Fibroblast of upper back skin (primary cell): ENCODE measurements around the gene MAGOH.
"Not testable (repeated sequence)": the region's sequence is repeated elsewhere in the genome, so short reads cannot be mapped to it uniquely, and the experiment has no call there.

Experiments
- DNase-seq: peaks from one replicate; pipeline ENCODE4 v3.0.0-alpha.2; 2013

The MAGOH gene

DNA sequence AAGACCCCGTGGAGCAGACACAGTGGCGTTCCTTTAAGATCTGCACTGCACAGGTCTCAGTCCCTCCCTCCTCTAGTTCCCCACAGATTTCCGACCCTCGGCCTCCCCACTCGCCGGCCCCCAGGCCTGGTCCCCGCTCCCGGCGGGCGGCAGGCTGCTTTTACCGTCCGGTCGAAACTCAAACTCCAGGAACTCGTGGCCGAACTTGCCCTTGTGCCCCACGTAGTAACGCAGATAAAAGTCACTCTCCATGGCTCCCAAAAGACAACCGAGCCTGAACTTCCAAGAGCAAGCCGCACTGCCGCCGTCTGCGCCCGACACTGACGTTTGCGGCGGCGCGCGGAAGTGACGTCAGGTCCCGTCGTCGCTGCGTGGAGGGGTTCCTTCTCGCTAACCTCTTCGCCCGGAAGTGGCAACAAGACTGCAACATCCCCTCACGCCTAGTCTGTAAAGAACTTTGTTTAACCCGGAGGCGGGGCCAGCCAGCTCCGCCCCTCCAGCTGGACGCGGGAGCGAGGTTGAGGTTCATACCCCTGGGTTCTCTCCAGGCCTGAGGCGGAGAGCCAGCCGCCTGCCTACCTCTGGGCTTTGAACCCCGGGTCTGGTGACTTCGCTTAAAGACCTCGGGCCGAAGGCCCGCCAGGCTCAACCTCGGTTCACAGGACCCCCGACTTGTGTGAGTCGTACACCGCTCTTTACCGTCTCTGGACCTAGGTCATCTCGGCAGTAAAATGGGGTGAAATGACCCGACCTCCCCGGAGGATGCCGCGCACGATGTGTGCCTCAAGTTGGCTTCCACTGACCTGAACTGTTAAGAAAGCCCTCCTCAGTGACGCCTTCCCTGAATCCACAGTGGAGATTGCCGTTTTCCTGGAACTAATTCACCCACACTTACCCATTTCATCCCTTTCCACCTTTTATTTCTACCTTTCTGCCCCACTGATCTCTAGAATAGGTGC lies at the start of gene MAGOH:
TSS of gene MAGOH (minus strand) at position 322 of the 959 bp plus-strand sequence. CDS start at position 252, 70 bp downstream.
- DNase-seq: peak; percentile 97

DNA sequence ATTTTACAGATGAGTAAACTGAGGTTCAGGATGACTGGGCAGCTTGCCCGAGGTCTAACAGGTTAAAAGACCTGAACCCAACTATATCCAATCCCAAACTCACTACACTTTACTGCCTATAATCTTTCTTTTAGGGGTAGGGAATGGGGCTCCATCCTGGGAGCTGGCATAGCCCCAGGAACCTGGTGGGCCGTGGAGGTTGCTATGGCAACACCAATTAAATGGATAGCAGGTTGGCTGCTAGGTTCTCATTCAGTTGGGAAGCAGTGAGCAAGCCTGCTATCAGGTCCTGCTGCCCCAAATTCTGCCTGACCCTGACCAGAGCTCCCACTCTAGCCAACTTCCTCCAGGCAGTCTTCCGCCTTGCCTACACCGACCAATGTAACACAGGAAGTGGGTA lies 48.6 kb upstream of the MAGOH start:
- DNase-seq: no peak

DNA sequence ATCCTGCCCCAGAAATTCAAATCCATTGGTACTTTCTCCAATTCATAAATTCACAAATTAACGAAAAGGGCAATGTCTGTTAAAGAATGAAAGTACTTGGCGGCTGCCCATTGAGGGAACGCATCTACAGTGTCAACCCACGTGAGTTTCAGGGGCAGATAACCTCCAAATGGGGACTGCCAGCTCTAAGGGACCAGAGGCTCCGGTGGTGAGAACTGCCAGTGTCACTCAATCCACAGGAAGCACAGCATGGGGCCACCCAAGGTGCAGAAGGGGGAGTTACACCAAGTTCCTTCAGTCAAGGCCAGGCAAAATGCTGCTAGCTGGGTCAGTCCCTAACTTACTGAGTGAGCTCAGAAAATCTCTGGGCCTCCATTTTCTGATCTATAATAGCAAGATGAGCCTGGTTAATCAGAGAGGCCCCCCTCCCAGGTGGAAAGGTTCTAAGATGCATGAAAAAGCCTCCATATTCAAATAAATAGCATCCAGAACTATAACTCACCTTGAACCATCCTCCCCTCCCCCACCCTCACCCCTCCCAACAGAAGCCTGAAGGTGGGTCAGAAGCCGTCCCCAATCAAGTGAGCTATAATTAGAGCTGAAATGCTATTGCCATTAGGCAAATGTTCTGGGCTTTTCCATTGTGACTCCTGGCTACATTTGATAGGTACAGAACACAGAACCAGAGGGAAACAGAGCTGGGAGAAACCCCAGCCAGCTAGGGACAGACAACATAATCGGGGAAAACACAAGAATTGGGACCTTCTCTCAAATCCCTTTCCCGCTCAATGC lies 47.8 kb upstream of the MAGOH start:
- DNase-seq: no peak

DNA sequence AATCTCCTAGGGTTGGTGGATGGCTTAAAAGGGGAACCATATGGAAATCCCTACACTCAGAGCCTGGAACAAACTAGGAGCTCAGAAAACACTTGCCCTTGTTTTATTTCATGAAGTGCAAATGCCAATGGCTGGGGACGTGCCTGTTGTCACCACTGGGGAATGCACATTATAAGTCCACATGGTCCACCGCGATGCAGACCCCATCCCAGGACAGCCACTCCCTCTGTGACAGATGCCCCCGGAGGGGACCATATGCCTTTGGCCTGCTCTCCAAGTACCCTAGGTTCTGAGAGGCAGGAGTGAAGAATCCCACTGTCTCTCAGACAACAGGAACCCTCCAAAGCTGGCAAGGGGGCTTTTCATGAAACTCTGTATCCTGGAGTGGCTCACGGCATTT lies 47.2 kb upstream of the MAGOH start:
- DNase-seq: no peak

DNA sequence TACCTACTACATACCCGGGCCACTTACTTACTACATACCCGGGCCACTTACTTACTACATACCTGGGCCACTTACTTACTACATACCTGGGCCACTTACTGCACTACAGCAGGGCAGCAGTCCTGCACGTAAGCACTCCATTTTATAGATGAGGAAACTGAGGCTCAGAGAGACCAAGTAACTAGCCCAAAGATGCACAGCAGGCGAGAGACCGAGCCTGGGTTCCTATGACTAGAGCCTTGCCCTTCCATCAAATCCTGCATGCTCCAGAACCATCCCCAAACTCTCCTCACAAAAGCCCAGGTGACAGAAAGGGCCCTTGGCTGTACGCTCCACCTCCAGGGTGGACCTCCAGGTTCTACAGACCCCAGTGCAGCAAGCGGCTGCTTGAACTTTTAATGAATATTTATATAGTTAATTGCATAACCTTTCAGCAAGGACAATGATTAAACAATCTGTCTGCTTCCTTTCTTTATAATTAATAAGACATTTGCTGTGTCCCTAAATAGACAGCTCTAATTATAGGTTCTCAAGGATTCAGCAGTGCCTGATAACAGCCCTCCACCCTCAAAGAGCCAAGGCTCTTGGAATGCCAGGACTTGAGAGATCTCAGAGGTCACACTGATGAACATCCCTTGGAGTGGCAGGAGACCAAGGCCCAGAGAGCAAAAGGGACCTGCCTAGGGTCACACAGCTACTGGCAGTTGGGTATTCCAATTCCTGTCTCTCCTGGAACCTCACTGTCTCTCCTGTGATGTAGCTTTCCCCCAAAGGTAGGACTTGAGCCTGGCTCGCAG lies 46.1 kb upstream of the MAGOH start:
- no peak for DNase-seq

DNA sequence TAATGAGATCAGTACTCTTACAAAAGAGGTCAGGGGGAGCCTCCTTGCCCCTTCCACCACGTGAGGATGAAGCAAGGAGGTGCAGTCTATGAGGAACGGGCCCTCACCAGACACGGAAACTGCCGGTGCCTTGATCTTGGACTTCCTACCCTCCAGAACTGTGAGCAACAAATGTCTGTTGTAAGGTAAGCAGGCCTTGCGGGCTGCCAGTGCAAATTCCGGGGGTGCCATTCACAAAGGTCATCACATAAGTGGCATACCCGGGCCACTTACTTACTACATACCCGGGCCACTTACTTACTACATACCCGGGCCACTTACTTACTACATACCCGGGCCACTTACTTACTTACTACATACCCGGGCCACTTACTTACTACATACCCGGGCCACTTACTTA lies 44.8 kb upstream of the MAGOH start:
- not testable (repeated sequence) for DNase-seq

DNA sequence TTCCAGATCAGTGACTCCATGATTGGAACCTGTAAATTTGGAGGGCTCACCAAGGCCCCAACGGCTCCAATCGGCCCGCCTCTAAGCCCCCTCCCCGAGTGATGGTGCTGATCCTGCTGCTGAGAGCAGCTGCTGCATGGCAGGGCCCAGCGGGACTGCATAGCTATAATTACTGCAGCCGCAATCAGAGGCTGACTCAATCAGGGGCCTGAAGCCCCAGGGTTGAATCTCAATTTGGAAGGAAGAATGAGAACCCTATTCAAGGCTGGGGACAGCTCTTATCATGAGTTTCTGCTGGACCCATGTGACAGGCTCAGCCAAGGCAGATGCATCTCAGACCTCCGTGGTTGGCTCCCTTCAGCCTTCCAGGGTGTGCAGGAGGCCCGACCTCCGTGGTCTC lies 42.8 kb upstream of the MAGOH start:
- no peak for DNase-seq

DNA sequence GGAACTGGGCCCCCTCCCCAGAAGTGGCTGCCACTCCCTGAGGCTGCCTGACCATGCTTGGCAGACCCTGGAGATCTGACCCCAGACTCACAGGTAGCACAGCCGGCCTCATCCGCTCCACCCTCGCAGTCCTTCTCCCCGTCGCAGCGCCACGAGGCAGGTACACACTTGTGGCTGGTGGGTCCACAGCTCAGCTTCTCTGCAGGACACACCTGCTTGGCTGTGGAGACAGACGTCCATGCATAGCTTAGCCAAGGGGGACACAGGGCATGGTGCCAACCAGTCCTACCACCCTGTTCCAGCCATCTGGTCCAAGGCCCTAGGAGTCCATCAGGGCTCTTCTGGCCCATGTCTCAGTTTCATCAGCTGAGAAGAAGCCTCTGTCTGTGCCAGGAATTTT lies 42.2 kb upstream of the MAGOH start:
- no peak for DNase-seq

DNA sequence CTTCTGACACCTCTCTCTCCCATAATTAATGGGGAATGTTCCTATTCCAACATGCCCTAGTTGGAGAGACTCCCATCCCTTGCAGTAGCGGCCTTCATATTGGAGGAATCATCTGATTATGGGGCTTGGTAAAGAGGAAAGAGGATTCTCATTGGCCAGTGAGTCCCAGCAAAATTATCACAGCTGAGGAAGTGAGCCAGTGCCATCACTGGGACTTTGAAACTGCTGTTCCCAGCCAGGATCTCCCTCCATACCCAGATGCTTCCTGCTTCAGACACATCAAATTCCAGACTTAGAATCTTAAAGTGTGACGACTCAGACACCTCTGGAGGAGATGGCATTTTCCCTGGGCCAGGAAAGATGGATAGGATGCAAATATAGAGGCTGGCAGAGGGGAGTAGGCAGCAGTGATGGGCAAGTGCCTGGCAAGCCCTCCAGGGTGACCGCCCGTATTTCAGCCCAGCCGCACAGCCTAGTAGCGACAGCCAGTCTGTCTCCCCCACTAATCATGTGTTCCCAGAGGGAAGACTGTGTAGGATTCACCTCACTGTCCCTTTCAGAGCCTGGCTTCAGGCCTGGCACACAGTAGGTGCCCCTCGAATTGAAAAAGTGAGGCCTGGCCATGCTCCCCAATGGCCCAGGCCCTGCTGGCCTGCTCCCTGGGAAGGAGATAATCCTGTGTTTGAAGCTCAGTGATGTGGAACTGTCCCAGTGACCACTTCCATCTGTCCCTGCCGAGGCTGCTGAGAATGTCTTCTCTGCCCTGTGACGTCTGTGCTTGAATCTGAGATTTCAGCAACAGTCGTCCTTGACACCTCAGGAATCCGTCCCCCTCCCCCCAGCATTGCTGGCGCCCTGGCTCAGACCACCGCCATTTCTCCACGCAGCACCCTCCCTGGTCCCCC lies 41.2 kb upstream of the MAGOH start:
- no peak for DNase-seq

DNA sequence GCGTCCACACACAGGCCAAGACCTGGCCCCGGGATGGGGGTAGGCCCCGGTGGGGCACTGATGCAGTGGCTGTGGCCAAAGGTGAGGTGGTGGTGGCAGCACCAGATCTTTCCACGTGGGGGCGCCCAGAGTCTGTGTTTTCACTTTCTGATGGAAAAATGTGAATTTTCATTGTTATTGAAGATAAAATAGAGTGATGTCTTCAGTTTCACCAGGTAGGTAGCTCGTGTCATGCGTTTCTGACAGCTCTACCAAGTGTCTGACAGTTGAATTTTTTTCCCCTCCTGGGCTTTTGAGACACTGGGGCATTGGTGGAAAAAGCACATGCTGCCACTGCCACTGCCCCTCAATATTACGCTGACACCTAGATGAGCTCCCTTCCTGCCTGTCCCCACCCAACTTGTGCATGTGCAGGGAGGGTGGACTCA lies 40.0 kb upstream of the MAGOH start:
- peak; percentile 27 for DNase-seq

DNA sequence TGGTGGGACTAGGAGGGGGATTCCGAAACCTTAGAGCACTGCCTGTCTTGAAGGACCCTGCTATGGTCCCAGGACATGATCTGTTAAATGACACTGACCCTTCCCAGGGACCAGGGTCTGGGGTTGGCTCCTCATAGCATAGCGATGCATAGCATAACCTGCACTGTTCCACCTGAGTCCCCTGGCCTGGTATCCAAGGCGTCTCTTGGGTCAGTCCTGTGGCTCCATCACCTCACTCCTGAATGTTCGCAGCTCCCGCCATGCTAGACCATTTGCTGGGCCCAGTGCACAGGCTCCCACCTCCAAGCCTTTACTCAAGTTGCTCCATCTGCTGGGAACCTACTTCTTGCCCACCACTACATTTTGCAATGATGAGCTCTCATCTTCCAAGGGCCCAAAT lies 39.0 kb upstream of the MAGOH start:
- no peak for DNase-seq

DNA sequence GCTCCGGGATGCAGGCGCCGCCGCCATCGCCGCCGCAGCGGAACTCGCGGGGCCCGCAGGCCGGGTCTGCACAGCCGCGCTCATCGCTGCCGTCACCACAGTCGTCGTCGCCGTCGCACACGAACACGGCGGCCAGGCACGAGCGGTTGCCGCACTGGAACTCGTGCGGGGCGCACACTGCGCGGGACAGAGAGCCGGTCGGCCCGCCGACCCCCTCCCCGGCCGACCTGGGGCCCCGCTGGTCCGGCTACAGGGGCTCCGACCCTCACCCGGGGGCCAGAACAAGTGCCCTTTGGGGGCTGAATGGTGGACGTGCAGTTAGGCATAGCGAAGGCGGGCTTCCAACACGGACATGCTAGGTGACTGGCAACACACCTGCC lies 38.6 kb upstream of the MAGOH start:
- DNase-seq: no peak

DNA sequence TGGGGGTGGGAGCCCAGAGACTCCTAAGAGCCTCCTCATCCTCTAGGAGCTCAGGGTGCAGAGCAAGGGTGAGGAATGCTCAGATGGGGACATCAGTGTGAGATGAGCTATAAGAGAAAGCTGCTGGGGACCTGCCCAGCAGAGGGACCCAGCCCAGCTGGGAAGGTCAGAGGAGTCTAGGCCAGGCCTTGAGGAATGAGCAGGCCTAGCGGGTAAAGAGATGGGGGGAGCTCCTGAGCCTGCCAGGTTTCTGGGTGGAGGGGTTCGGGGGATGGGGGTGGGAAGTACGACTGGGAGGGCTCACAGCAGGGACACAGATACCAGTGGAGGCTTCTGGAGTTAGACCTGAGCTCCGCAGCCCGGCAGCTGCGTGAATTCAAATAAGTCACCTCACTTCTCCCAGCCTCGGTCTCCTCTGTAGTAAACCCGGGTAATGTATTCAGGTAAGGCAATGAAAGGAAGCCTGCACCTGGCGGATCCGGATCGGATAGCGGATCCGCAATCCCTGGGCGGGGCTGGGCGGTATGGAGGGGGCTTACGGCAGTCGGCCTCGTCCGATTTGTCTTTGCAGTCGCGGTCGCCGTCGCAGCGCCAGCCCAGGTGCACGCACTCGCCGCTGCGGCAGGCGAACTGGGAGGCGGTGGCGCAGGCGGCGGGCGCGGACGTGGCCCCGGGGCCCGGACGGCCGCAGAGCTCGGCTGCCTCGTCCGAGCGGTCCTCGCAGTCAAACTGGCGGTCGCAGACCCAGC lies 38.0 kb upstream of the MAGOH start:
- DNase-seq: no peak

DNA sequence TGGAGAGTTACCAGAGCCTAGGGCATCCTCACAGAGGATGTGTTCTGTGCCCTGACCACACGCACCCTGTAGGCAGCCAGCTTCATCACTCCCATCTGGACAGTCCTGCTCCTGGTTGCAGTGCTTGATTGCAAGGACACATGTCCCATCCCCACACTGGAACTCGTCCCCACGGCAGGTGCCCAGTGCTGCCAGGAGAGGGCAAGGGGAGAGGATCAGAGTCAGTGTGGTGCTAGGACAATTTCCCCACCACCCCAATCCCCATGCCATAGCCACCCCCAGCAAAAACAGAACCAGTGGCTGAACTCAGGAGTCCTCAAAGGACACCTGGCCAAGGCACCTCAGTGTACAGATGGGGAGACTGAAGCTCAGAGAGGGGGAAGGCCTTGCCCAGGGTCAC lies 37.2 kb upstream of the MAGOH start:
- DNase-seq: no peak

DNA sequence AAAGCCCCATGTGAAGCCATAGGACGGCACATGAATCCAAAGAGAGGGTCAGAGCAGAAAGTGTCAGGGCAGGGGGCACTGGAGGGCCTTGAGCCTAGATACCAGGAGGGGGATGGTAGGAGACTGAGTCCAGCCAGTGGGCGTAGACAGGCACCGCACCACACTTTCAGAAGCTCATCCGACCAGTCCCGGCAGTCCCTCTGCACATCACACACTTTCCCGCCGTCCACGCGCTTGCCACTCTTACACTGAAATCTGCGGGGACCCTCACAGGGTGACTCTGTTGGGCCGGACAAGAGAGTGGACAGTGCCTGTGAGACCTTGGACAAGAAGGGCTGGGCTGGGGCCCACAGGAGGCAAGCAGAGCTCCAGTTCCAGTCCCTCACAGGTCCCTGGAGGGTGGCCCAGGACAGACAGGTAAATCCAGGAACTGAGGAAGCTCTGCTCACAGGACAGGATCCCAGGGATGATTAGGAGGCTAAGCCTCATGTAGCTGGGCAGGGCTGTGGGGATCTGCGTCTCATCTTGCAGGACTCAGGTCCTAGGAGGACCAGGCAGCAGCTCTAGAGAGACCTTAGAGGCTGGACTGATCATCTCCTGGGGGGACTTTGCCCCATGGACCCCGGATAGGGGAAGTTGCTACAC lies 36.3 kb upstream of the MAGOH start:
- no peak for DNase-seq

DNA sequence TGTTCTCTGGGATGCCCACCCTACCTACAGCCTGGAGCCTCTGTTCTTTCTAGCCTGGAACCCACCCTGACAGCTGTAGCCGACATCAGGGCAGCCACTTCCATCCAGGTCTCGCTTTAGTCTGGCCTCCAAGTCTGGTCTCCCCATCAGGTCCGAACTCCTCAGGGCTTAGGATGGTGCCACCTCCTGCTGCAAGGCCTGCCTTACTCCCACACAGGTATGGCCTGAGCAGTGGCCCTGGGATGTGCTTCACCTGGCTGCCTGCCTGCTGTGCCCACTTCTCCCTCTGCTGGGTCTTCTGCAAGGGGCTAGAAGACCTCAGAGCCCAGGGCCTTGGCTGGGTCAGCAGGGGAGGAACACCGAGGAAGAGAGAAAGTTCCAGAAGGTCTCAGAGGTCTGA lies 35.7 kb upstream of the MAGOH start:
- no peak for DNase-seq

DNA sequence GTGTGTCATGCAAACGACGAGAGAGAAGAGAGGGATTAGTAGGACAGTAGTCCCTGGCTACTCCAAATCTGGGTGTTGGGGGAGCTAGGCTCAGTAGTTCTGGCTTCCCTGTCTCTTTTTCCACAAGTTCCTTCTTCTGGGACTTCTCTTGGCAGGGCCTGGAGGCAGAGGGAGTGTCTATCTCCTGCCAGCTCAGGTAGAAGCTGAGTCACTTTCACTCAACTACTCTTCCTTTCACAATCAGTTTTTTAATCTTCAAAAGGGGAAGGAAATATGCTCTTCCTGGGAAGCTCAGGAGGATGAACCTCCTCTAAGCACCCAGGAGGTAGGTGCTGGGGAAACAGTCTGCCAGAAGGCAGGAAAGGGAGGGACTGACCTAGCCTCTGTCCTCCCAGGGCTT lies 35.2 kb upstream of the MAGOH start:
- DNase-seq: no peak

DNA sequence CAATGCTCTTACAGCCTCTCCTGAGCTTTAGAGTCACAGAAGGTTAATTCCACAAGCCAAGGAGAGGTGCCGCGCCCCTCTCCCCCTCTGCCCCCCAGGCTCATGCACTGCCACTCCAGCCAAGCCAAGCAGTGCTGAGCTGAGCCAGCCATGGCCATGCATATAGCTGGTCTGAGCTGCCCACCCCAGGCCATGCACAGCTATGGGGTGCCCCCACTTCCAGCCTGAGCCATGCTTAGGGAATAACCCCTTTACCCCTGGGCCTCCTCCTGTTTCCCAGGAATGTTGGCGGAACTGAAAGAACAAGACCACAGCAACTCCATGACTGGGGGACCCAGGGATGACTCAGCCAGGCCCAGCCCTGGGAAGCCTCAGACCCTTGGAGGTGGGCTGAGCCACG lies 34.0 kb upstream of the MAGOH start:
- peak; percentile 19 for DNase-seq

DNA sequence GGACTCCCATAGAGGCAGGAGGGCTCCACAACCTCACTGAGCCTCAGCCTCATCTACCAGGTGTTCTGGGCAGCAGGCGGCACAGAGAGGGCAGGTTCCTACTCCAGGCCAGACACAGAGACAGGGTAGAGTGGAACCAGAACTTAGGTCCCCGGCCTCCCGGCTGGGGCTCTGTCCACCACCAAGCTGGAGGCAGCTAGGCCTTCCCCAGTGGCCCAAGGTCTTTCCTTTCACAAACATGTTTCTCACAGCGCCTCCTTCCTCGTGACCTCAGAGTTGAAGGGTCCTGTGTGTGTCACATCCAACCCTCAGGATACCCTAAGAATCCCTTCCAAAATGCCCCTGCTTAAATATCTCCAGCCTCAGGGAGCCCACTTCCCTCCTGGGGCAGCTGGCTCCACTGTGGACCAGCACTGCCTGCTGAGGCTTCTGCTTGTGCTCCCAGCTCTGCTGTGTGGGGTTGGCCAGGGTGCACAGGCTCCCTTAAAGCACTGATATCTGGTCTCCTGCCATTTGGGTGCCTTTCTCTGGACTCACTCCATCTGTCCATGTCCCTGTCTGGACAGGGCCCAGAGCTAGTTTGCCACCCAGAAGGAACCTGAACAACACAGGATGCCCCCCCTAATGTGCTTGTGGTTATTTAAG lies 33.2 kb upstream of the MAGOH start:
- no peak for DNase-seq

DNA sequence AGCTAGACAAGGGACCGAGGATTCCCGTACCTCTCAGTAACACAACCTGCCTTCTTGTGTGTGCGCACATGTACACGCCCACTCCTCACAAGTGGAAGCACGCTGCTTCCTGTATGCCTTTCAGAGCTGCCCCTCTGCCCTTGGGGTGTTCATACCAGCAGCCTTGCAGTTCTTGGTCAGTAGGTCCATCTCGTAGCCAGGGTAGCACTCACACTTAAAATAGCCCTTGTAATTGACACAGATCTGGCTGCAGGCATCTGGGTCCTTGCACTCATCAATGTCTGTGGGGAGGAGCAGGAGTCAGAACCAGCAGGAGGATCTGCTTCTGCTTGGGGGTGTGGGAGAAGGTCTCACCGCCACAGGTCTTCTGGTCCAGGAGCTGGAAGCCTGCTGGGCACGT lies 32.6 kb upstream of the MAGOH start:
- DNase-seq: no peak
